Measurements from ENCODE around the gene SH3GL3.

Gene SH3GL3

DNA sequence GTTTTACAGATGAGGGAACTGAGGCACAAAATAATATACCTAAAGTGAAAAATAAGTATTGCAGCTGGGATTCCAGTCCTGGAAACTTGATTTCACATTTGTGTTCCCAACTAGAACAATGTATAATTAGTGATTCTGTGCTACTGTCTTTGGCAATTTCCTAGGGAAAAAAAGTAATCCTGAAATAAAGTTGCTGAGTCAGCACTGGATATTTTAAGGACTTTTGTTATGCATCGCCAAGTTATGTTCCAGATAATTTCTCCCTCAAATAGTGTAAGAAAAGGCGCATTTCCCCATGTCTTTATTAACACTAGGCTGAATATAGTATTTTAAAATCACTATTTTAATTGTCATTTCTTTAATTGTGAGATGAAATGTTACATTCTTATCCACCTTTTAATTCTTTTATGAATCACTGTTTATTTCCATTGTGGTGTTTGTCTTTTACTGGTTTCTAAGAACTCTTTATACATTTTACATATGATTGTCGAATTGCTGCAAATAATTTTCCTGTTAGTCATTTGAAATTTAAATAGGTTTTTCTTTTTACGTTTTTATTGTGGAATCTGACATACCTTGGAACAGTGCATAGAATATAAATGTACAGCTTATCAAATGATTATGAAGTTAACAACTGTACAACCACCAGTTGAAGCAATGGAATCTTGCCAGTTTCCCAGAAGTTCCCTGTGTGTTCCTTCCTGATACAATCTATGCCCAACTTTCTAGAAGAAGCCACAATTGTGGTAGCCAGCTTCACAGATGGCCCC lies 56.6 kb downstream of the SH3GL3 start:
- DNase-seq (ENCODE audit: low read depth, low spot score) = no peak

DNA sequence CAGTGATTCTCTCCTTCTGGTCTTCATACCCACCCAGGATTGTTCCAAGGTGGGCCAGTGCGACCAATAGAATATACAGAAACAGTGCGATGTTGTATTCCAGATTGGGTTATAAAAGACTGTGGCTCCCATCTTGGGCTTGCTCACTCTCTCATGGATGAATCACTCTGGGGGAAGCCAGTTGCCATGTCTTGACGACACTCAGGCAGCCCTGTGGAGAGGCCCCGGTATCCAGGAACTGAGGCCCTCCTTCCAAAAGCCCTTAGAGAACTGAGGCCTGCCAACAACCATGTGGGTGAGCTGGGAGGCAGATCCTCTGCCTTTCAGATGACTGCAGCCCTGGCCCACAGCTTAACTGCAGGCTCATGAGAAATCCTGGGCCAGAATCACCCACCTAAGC lies 57.2 kb downstream of the SH3GL3 start:
- DNase-seq (ENCODE audit: low read depth, low spot score) = no peak

DNA sequence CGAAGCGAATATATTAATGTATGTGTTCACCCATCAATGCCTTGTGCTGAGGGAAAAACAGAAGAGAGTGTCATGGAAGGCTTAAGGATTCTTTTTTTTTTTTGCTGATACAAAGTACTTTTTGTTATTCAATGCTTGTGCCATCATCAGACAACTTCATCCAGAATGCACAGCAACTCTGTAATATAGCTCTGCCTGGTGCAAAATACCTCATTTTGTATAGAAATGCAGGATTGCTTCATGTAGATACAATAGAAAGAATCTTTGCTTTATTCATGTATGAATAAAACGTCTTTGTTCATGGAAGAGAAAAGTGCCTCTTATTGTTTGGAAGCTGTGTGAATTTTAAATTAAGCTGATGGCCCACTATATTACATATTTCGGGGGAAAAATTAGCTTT lies 62.9 kb downstream of the SH3GL3 start:
- no peak for DNase-seq (ENCODE audit: low read depth, low spot score)

DNA sequence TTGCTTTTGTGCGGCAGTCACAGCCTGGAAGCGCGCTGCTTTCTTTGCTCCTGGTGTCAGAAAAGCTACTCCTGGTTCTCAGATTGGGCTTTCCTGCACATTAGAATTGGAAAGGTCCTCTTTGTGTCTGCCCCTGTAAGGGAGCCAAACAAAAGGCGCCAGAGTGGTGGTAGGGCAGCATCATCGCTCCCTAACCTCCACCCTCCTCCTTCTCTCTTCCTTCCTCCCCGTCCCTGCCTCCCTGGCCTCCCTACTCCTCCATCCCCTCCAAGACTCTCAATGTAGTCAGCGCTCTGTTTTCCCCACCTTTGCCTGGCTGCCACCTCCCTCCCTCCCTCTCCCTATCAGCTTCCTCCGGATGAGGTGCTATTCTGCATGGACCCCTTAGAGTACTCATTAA lies 65.3 kb downstream of the SH3GL3 start:
- DNase-seq (ENCODE audit: low read depth, low spot score) = no peak

DNA sequence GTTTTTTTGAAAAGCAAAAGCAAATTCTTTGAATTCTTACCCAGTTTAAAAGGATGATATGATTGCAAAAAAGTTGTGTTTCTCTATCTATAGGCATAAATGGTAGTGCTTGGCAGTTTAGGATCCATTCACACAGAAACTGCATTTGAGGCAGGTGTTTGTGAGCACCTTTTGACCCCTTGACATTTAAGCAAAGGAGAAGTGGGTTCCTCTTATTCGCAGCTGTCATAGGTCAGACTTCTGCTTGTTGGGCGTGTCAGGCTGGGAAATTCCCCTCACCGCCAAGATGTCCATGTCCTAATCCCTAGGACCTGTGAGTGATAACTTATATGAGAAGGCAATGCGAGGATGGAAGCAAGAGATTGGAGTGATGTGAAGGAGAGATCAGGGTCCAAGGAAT lies 67.4 kb downstream of the SH3GL3 start:
- DNase-seq (ENCODE audit: low read depth, low spot score) = no peak

DNA sequence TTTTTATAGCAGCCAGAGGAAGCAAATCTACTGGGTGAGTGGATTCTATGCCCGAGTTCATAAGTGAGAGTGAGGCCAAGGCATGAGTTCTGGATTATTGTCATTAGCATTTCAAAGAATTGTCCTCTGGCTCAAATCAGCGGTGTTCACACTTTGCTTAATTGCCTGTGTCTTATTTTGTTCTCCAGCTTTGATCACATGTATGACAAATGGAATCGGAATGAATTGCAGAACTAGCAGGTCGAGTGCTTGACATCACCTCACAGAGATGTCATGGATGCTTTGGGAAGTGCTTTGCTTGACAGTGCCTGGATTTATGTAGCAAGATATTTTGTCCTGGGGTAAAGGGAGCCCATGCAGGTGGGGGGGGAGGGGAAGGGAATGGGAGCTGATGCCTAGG lies 68.0 kb downstream of the SH3GL3 start:
- DNase-seq (ENCODE audit: low read depth, low spot score) = no peak

DNA sequence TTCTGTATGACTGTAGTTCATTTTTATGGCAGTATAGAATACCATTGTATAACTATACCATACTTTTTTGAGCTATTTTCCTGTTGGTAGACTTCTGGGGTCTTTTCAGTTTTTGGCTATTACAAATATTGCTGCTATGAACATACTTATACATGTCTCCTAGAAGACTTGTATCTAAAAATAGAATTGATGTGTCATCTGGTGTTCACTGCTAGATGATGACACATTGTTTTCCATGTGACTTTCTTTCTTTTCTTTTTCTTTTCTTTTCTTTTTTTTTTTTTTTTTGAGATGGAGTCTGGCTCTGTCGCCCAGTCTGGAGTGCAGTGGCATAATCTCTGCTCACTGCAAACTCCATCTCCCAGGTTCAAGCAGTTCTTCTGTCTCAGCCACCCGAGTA lies 69.8 kb downstream of the SH3GL3 start:
- DNase-seq (ENCODE audit: low read depth, low spot score) = no peak

DNA sequence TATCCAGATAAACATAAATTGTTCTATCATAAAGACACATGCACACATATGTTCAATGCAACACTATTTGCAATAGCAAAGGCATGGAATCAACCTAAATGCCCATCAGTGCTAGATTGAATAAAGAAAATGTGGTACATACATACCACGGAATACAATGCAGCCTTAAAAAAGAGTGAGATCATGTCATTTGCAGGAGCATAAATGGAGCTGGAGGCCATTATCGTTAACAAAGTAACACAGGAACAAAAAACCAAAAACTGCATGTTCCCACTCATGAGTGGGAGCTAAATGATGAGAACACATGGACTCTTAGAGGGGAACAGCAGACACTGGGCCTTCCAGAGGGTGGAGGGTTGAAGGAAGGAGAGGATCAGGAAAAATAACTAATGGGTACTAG lies 79.2 kb downstream of the SH3GL3 start:
- no peak for DNase-seq (ENCODE audit: low read depth, low spot score)

DNA sequence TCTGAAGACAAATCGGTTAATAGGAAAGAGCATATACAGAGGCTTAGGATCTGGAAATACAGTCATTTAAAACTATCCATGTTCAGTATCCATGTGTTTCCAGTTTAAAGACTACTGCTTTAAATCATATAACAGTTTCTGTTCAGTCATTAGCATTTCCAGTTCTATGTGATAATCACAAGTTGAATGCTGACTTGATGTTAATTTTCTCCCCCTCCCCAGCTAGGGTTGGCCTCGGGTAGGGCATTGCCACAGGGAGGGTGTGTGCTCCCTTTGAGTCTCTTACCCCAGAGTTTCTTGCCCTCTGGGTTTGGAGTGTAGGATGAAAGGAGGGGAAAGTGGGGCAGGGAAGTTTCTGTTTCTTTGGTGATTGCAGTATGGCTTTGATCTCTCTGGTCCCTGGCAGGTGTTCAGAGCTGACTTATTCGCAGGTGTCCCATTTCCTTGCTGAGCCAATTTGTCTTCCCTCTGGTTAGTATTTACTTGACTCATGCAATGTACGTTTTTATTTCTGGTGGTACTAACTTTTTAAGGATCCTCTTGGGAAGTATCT lies 86.3 kb downstream of the SH3GL3 start:
- DNase-seq (ENCODE audit: low read depth, low spot score) = no peak

DNA sequence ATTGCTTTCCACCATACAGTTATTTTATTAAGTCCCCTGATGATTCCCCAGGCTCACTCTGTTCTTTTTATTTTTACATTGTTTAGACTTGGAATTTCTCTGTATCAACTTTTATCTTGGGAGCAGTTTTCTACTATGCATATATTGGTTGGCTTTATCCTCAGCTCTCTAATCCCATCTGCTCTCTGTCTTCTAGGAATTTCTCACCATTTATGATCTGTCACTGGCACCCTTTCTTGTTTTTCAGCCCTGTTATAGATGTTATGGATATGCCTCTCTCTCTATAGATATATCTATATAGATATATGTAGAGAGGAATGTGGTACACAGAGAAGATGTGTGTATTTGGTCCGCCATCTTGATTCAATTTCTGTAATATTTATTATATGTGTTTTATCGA lies 90.5 kb downstream of the SH3GL3 start:
- no peak for DNase-seq (ENCODE audit: low read depth, low spot score)

DNA sequence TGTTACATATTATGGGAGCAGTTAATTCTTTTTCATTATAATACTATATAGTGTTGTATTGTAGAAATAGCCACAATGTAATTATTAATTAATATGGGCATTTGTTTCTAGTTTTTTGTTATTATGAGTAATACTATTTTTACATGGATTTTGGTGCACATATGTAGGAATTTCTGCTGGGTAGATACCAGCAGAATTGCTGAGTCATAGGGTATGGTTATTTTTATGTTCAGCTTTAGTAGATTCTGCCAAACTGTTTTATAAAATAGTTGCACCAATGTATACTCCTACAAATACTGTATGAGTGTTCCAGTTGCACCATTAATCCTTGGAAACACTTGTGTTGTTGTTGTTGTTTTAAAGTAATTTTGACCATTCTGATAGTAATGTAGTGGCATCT lies 91.5 kb downstream of the SH3GL3 start:
- DNase-seq (ENCODE audit: low read depth, low spot score) = no peak

DNA sequence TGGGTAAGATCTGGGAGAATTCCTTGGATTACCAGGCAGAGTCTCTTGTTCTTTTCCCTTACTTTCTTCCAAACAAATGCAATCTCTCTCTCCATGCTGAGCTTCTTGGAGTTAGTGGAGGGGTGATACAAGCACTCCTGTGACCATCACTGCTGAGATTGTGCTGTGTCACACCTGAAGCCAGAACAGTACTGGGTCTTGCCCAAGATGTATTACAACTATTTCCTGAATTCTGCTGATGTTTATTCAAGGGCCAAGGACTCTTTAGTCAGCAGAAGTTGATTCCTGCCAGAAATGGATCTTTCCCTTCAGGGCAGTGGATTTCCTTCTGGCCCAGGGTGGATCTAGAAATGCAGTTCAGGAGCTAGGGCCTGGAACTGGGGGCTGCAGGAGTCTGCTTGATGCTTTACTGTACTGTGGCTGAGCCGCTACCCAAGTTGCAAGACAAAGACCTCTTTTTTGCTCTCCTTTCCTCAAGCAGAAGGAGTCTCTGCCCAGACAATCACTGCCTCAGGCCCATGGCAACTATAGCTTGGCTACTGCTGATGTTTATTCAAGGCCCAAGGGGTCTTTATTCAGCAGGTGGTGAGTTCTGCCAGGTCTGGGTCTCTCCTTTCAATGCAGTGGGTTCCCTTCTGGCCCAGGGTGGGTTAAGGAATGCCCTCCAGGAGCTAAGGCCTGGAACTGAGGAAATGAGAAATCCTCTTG lies 98.8 kb downstream of the SH3GL3 start:
- DNase-seq (ENCODE audit: low read depth, low spot score) = no peak

DNA sequence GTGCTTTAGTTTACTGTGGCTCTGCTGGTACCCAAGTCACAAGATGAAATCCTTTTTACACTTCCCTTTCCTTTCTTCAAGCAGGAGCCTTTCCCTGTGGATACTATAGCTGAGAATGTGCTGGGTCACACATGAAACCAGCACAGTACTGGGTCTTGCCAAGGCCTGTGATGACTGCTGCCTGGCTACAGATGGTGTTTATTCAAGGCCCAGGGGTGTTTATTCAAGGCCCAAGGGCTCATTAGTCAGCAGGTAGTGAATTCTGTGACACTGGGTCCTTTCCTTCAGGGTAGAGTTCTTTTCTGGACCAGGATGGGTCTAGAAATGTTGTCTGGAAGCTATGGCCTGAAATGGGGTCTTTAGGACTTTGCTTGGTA lies 99.4 kb downstream of the SH3GL3 start:
- no peak for DNase-seq (ENCODE audit: low read depth, low spot score)

DNA sequence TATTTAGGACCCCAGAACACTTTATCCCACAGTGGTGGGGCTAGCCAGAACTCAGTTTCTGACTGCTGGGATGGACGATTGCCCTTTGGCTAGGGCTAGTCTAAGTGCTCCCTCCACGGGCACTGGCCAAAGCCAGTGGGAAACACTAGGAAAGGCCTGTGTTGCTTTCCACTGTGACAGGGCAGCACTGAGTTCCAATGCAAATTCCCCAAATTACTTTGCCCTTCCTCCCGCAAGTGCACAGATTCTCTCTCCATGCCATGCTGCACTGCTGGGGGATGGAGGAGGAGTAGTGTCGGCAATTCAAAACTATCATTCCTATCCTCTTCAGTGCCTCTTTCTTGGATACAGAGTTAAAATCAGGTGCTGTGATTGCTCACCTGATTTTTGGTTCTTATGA lies 100.0 kb downstream of the SH3GL3 start:
- DNase-seq (ENCODE audit: low read depth, low spot score) = no peak

DNA sequence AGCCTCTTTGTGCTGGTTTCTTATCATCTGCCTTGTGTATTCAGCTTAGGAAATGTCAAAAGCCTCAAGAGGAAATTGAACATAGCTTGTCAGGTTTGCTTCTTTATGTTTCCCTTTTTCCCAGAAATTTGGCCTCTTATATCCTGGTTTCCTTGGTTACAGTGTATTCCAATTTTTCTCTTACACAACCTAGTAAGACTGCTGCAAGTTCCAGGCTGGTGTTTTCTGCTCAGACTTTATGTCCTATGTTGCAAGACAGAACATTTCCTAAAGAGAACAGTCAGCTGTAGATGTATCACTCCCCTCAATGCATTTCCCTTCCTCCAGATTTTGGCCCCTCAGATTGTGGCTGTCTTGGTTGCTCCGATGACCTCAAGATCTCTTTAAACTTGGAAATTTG lies 102.5 kb downstream of the SH3GL3 start:
- no peak for DNase-seq (ENCODE audit: low read depth, low spot score)

DNA sequence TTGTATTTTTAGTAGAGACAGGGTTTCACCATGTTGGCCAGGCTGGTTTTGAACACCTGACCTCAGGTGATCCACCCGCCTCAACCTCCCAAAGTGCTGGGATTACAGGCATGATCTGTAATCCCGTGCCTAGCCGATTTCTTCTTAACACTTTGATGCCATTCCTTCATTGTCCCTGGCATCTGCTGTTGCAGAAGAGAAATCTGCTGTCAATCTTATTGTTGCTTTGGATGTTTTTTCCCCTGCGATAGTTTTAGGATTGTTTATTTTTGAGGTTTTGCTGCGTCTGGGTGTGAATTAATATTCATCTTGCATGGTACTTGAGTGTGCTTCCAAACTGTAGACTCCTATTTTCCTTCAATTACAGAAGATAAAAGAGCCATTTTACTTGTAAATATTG lies 107.4 kb downstream of the SH3GL3 start:
- DNase-seq (ENCODE audit: low read depth, low spot score) = no peak

DNA sequence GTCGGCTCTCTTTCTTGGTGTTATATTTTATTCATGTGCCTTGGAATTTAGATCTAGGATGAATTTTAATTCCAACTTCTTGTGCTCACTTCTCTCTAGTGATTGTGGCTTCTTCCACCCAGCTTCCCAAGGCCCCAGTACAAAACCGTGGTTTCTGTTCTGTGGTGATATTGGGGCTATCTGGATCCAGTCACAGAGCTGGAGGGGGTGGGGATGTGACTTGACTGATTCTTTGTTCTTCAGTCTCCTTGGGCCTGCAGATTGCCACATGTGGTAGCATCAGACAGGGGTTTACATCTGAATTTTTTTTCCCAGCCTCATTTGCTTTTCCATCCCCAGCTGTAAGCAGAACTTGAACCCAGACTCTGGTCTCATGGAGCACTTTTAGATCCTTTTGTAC lies 108.2 kb downstream of the SH3GL3 start:
- no peak for DNase-seq (ENCODE audit: low read depth, low spot score)

DNA sequence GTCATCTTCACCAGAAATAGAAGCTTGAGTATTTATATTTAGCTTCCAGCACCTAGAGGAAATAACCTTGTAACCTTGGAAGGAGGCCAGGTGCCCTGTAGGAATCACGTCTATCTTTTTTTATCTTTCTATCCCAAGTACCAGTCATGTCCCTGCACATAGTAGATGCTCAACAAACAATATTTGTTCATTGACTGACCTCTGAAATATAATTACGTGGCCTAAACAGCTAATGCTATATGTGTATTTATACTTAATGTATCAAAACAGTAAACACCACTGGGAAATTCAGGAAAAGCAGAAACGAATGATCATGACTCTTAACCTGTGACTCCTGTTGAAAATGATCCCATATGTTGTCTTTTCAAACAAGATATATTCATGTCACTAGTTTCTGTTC lies 108.9 kb downstream of the SH3GL3 start:
- DNase-seq (ENCODE audit: low read depth, low spot score) = no peak

DNA sequence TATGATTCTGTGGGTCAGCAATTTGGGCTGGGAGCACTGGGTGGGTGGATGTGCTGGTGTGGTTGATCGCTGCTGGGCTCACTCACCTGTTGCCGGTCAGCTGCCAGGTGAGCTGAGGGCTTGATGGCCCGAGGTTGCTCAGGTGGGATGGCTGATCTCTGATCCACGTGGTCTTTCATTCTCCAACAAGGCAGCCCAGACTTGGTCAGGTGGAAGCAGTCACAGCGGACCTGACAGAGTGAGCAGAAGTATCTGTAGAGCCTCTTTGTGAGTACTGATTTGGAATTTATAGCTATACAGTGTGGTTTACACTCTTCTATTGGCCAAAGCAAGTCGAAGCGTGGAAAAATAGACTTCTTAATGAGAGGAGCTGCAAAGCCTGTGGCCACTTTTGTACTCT lies 109.6 kb downstream of the SH3GL3 start:
- no peak for DNase-seq (ENCODE audit: low read depth, low spot score)

DNA sequence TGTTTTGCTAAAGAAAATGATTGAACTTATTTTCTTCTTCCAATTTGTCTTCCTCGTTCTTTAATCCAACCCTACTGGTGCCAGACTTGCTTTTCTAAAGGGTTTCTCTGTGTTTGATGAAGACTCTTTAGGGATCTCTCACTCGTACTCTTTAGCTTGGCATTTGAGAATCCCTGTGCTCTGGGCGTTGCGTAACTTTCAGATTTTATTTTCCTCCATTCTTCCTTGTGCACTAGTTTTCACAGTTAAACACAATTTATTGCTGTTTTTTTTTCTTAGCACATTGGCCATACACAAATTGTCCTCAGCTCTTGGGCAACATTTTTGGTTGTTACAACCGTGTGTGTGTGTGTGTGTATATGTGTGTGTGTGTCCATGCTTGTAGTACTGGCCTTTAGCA lies 111.0 kb downstream of the SH3GL3 start:
- DNase-seq (ENCODE audit: low read depth, low spot score) = no peak

DNA sequence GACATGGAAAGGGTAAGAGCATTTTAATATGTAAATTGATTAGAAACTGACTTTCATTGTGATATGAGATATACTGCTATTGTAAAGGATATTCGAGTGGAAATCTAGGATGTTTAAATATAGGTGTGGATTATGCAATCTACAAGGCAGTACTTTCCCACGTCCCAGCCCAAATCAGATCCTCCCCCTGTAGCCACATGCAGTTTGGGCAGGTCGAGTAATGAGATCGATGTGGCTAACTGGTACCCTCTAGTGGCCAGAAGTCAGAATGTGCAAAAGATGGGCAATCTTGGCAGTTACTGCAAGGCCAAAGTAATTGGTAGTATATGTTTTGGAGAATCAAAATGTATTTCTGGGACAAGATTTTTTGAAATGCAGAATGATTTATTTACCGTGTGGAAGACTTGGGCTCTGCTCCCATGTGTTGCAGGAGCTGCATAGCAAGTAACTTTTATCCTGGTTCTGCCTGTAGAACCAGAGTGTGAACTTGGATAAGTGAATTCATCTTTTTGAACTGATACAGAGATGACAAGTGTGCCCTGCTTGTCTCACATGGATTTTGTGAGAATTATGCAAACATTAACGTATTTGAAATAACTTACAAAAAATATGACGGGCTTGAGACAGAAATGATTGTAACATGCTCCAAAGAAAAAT lies 112.3 kb downstream of the SH3GL3 start:
- no peak for DNase-seq (ENCODE audit: low read depth, low spot score)

DNA sequence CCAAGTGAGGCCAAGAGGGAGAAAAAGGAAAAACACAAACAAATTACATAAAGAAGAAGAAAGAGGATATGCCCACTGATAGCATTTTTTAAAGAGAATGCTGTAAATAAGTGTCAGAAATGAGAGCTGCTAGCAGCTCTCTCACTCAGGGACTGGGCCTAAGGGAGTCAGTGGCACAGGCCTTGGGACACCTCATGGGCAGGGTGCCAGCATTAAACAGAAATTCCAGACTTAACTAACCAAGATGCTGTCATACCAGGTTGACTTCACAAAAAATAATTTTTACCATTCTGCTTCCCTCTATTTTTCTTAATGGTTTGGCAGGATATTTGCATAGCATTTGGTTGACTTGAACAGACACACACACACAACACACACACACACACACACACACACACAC lies 114.5 kb downstream of the SH3GL3 start:
- no peak for DNase-seq (ENCODE audit: low read depth, low spot score)

DNA sequence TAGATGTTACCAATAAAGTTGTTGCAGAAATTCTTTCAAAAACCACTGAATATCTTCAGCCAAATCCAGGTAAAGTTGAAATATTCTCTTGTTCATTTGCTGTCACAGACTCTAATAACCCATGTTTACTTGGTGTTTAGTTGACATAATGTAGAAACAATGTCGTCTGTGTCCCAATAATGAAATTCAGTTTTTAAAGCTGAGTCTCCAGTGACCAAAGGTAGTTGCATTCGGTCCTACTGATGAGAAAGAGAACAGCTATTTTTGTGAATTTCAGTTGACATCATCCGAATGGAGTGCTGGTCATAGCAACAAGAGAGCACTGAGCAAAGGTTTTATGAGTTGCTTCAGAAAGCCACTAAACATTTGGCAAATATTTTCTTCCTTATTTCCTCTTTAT lies 118.0 kb downstream of the SH3GL3 start:
- no peak for DNase-seq (ENCODE audit: low read depth, low spot score)
